Uterus (tissue), 2 donors: ENCODE data around the gene STRAP.

Experiments used
- POLR2A ChIP-seq, 2 donors: fragments of 450-650 bp; IDR thresholded peaks; one replicate each; pipeline ENCODE4 v1.6.1; 2016; ENCODE audit warnings: antibody characterized with exemption in 2 of 2, mild to moderate bottlenecking in 1 of 2, moderate library complexity in 1 of 2
- TF ChIP-seq, protein P1 (sequence below), 4 experiments: fragments of 200-600 bp in 2 of 4; fragments of 450-650 bp in 2 of 4; sonication (generic) in 2 of 4; IDR thresholded peaks; one replicate each; pipeline ENCODE4 v1.5.1; 2016 to 2019; ENCODE audit warnings: antibody characterized with exemption in 4 of 4, mild to moderate bottlenecking in 2 of 4, moderate library complexity in 1 of 4

DNA sequence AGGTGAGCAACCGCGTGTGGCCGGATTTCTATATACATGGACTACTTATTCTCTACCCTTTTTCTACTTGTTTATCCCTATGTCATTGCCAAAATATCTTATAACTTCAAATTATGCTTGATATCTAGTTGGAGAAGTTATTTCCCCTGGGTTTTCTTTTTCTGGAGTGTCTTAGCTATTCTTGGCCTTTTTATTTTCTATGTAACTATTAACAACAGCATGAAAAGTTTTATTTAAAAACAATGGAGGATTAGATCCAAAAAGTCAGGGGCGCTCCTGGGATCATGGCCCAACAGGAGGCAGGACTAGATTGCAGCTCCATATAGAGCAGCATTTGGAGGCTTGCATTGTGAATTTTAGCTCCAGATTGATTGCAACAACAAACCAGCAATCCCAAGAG, 8.6 kb upstream of the STRAP start:
- TF ChIP-seq, protein P1, sequence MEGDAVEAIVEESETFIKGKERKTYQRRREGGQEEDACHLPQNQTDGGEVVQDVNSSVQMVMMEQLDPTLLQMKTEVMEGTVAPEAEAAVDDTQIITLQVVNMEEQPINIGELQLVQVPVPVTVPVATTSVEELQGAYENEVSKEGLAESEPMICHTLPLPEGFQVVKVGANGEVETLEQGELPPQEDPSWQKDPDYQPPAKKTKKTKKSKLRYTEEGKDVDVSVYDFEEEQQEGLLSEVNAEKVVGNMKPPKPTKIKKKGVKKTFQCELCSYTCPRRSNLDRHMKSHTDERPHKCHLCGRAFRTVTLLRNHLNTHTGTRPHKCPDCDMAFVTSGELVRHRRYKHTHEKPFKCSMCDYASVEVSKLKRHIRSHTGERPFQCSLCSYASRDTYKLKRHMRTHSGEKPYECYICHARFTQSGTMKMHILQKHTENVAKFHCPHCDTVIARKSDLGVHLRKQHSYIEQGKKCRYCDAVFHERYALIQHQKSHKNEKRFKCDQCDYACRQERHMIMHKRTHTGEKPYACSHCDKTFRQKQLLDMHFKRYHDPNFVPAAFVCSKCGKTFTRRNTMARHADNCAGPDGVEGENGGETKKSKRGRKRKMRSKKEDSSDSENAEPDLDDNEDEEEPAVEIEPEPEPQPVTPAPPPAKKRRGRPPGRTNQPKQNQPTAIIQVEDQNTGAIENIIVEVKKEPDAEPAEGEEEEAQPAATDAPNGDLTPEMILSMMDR (IDR thresholded peaks at IDR 0.05): no peak
- no peak for TF ChIP-seq POLR2A (IDR thresholded peaks at IDR 0.05)
